ENCODE data around the gene LMAN1L.

DNA sequence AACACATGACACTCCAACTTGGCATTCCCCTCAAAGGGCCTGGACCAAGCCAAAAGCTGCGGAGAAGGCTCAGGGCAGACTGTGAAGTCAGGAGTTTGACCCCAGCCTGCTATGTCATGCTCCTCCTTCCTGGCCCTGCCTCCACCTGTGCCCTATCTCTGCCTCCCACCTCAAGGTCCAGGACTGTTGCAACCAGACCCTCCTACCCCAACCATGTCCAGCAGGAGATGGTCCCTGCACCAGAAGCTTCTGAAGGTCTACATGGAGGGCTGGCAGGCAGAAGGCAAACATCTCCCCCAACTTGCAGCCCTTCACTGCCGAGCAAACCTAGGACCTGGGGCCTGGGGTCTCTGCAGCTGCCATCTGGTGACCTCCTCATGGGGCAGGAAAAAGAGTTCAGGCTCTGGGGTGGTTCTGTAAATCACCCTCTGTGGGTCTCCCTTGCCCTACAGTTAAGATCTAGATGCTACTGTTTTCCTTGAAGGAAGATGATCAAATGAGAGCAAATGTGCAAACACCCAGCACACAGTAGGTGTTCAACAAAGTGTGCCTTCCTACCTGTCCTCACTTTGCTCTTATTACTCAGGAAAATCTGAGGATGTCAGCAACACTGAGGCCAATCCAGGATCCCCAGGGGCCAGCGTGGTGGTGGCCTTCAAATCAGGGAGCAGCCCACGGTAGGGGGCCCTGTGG lies 42.3 kb upstream of the LMAN1L start:
- TF ChIP-seq CTCF (IDR thresholded peaks at IDR 0.05) (no peak), SP1 (CRISPR knock-in tag; conservative IDR thresholded peaks at IDR 0.05) (no peak), ZNF219 (CRISPR knock-in tag; IDR thresholded peaks at IDR 0.05; ENCODE audit: borderline replicate concordance) (no peak), ZNF281 (CRISPR knock-in tag; IDR thresholded peaks at IDR 0.05) (no peak)
- TF ChIP-seq, protein P1, sequence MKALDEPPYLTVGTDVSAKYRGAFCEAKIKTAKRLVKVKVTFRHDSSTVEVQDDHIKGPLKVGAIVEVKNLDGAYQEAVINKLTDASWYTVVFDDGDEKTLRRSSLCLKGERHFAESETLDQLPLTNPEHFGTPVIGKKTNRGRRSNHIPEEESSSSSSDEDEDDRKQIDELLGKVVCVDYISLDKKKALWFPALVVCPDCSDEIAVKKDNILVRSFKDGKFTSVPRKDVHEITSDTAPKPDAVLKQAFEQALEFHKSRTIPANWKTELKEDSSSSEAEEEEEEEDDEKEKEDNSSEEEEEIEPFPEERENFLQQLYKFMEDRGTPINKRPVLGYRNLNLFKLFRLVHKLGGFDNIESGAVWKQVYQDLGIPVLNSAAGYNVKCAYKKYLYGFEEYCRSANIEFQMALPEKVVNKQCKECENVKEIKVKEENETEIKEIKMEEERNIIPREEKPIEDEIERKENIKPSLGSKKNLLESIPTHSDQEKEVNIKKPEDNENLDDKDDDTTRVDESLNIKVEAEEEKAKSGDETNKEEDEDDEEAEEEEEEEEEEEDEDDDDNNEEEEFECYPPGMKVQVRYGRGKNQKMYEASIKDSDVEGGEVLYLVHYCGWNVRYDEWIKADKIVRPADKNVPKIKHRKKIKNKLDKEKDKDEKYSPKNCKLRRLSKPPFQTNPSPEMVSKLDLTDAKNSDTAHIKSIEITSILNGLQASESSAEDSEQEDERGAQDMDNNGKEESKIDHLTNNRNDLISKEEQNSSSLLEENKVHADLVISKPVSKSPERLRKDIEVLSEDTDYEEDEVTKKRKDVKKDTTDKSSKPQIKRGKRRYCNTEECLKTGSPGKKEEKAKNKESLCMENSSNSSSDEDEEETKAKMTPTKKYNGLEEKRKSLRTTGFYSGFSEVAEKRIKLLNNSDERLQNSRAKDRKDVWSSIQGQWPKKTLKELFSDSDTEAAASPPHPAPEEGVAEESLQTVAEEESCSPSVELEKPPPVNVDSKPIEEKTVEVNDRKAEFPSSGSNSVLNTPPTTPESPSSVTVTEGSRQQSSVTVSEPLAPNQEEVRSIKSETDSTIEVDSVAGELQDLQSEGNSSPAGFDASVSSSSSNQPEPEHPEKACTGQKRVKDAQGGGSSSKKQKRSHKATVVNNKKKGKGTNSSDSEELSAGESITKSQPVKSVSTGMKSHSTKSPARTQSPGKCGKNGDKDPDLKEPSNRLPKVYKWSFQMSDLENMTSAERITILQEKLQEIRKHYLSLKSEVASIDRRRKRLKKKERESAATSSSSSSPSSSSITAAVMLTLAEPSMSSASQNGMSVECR (CRISPR knock-in tag; IDR thresholded peaks at IDR 0.05; ENCODE audit: borderline replicate concordance) = no peak
